ENCODE measurements around the gene GUCD1.

Gene GUCD1

DNA sequence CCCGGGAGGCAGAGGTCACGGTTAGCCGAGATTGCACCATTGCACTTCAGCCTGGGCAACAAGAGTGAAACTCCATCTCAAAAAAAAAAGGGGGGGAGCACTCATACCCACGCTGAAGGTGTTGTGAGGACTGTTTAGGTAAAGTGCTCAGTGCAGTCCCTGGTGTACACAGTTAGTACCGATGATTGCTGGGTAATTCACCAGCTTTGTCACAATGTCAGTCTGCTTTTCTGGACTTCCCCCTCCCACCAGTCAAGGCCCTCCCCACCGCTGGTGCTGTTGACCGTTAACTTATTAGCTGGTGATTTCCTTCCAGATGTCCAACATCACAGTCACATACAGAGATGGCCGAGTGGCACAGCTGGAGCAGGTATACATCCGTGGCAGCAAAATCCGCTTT is 12.7 kb upstream of the GUCD1 start:
- no peak for DNase-seq (ENCODE audit: low read depth)
- TF ChIP-seq CTCF (IDR thresholded peaks at IDR 0.05; ENCODE audit: insufficient read depth, low read depth, low read length, missing control alignments): no peak

GRCh38 chr22:24566899-24567511 is 12.1 kb upstream of the GUCD1 start:
- no peak for DNase-seq (ENCODE audit: low read depth)
- H3K4me3 ChIP-seq (ENCODE audit: low read length): no peak overlapping the region
- no peak for TF ChIP-seq CTCF (IDR thresholded peaks at IDR 0.05; ENCODE audit: insufficient read depth, low read depth, low read length, missing control alignments)

More for the DNA sequence above, 12.7 kb upstream of the GUCD1 start:
- H3K4me3 ChIP-seq (ENCODE audit: low read length): no peak overlapping the region

DNA sequence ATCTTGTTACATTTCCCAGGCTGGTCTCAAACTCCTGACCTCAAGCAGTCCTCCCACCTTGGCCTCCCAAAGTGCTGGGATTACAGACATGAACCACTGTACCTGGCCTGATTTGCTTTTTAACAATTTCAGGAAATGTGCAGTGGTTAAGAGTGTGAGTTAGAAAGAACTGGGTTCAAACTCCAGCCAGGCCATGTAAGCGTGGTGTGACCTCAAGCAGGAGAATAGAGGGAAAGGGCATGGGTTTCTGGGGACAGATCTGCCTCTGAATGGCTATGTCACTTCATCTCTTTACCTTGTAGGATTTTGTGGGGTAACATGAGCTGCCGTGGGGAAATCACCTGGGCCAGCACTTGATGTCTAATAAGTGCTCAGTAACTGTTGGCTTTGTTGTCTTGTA is 10.1 kb upstream of the GUCD1 start:
- no peak overlapping the region for H3K4me3 ChIP-seq (ENCODE audit: low read length)
- DNase-seq (ENCODE audit: low read depth): no peak
- TF ChIP-seq CTCF (IDR thresholded peaks at IDR 0.05; ENCODE audit: insufficient read depth, low read depth, low read length, missing control alignments): no peak

DNA sequence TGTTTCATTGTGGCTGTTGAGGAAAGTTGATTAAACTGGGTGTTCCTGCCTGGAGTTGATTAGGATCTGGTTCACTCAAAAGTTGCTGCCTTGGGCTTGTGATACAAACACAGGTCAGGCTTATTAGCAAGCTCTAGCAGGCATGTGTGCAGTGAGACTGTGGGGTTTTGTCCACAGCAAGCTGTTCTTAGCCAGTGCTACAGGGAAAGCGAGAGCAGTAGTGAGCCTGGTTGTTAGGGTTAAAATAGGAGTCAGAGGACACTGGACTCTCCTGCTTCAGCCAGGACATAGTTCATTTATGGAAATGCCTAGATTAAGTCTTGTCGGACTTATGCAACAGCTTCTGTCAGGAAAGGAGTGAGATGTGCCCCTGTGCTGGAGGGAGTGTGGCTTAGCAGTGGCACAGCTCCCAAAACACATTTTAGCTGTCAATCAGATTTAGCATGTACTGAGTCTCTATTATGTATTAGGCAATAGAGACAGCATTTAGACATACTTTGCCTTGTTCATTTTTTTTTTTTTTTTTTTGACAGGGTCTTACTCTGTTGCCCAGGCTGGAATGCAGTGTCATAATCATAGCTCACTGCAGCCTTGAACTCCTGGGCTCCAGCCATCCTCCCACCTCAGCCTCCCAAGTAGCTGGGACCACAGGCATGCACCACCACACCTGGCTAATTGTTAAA is 9.6 kb upstream of the GUCD1 start:
- TF ChIP-seq CTCF (IDR thresholded peaks at IDR 0.05; ENCODE audit: insufficient read depth, low read depth, low read length, missing control alignments): no peak
- H3K4me3 ChIP-seq (ENCODE audit: low read length): no peak overlapping the region
- DNase-seq (ENCODE audit: low read depth): no peak

GRCh38 chr22:24563246-24563645 is 8.3 kb upstream of the GUCD1 start:
- DNase-seq (ENCODE audit: low read depth): no peak
- TF ChIP-seq CTCF (IDR thresholded peaks at IDR 0.05; ENCODE audit: insufficient read depth, low read depth, low read length, missing control alignments): no peak
- no peak overlapping the region for H3K4me3 ChIP-seq (ENCODE audit: low read length)

GRCh38 chr22:24559471-24559870 is 4.5 kb upstream of the GUCD1 start:
- H3K4me3 ChIP-seq (ENCODE audit: low read length): no peak overlapping the region
- no peak for DNase-seq (ENCODE audit: low read depth)
- TF ChIP-seq CTCF (IDR thresholded peaks at IDR 0.05; ENCODE audit: insufficient read depth, low read depth, low read length, missing control alignments): no peak

Data from epithelial cell of esophagus (primary cell).